ENCODE data around the gene KIAA0753. TPM values are rescaled to one million over a fixed set of nuclear protein-coding genes. Genes with fewer than 3 reads are reported as not detected.

The KIAA0753 gene
- total RNA-seq (10 to 100 TPM; 14.4 to 32.3 (median 20.3) TPM), polyA plus RNA-seq (10 to 100 TPM; 12.1 to 15.4 TPM)
- long read RNA-seq, donor 1, partial matches to known transcripts: 8 of 13 reads
- long read RNA-seq, donor 1, other reads (novel, unspliced or antisense): 5 of 13 reads
- long read RNA-seq, donor 2, partial matches to known transcripts: 110 of 516 reads
- long read RNA-seq, donor 2, other reads (novel, unspliced or antisense): 406 of 516 reads
- long read RNA-seq, donor 3, full-length matches to known transcripts: 4 of 10 reads
- long read RNA-seq, donor 3, partial matches to known transcripts: 4 of 10 reads
- long read RNA-seq, donor 3, other reads (novel, unspliced or antisense): 2 of 10 reads

GRCh38 chr17:6640536-6641246 is at the start of gene KIAA0753, which contains the start of gene TXNDC17:
KIAA0753 (minus strand) TSS chr17:6640711; CDS start chr17:6635103, 5,608 bp downstream.
TXNDC17 (plus strand) TSS chr17:6641060; CDS start chr17:6641083, 23 bp downstream.
- 0 to 1% (median 1%) methylated on average over 34 to 52 of the region's 52 CpGs for WGBS, 3 donors
- DNase-seq: peak; percentile 87 to 94 (median 90)
- Histone ChIP-seq H3K27ac (peak within 1 kb of the TSS; percentile 62 to 66), H3K36me3 (no peaks in the 10 kb centered on the region), H3K27me3 (no peaks in the 10 kb centered on the region), H3K4me1 (ENCODE audit: insufficient read depth) (peaks cover 18% of the 10 kb centered on the region), H3K9me3 (no peaks in the 10 kb centered on the region), H3K4me3 (peak within 1 kb of the TSS; percentile 76)
- intact Hi-C loops (cut with DNase I): no loop called here
- TF ChIP-seq EP300 (IDR thresholded peaks at IDR 0.05) (no peak), POLR2A (IDR thresholded peaks at IDR 0.05) (peak; percentile 37)
- TF ChIP-seq, protein P1, sequence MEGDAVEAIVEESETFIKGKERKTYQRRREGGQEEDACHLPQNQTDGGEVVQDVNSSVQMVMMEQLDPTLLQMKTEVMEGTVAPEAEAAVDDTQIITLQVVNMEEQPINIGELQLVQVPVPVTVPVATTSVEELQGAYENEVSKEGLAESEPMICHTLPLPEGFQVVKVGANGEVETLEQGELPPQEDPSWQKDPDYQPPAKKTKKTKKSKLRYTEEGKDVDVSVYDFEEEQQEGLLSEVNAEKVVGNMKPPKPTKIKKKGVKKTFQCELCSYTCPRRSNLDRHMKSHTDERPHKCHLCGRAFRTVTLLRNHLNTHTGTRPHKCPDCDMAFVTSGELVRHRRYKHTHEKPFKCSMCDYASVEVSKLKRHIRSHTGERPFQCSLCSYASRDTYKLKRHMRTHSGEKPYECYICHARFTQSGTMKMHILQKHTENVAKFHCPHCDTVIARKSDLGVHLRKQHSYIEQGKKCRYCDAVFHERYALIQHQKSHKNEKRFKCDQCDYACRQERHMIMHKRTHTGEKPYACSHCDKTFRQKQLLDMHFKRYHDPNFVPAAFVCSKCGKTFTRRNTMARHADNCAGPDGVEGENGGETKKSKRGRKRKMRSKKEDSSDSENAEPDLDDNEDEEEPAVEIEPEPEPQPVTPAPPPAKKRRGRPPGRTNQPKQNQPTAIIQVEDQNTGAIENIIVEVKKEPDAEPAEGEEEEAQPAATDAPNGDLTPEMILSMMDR (IDR thresholded peaks at IDR 0.05): no peak

DNA sequence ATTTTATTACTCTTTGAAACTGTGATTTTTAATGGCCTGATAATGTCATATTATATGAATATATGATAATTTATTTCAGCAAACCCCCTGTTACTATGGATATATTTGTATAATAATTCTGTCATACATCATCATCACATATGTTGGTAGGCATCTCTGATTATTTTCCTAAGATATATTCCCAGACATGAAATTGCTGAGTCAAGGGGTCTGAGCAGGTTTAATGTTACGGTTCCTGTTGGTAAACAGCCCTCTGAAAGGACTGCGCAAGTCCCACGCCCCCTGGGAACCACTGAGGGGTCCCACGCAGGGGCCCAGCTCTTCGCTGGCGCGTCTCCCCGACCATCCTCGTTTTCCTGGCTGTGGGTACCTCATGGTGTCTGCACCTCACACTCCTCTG is 48.4 kb upstream of the KIAA0753 start:
- Histone ChIP-seq H3K36me3 (no peaks in the 10 kb centered on the region), H3K27me3 (no peaks in the 10 kb centered on the region), H3K4me3 (no peak overlapping the region), H3K27ac (no peak overlapping the region), H3K4me1 (ENCODE audit: insufficient read depth) (no peaks in the 10 kb centered on the region), H3K9me3 (no peaks in the 10 kb centered on the region)
- TF ChIP-seq EP300 (IDR thresholded peaks at IDR 0.05) (no peak), POLR2A (IDR thresholded peaks at IDR 0.05) (no peak)
- TF ChIP-seq, protein P1 (IDR thresholded peaks at IDR 0.05): no peak
- DNase-seq: no peak
- WGBS, 3 donors: 86 to 87% (median 87%) methylated on average over 9 of the region's 9 CpGs
- intact Hi-C loops (cut with DNase I): no loop called here

DNA sequence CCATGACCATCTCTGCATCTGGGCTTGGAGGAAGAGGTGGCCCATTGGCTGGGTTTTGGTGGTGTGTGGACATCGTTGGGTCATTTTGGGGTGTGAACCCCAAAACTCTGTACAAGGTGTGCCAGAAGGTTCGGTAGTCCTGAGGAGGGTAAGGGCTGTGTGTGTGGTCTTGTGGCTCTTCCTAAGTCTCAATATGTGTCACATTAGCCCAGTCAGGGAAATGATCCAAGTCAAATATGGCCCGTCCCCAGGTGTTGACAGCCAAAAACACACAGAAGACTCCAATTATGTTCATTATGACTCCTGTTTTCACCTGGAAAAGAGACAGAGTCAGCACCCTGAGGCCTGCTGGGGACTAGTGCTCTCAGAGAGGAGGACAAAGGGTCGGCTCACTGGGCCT is 45.5 kb upstream of the KIAA0753 start:
- no peaks in the 10 kb centered on the region for H3K36me3 ChIP-seq
- intact Hi-C loops (cut with DNase I): no loop called here
- no peak overlapping the region for H3K27ac ChIP-seq
- no peaks in the 10 kb centered on the region for H3K27me3 ChIP-seq
- no peak for TF ChIP-seq EP300 (IDR thresholded peaks at IDR 0.05)
- TF ChIP-seq, protein P1 (IDR thresholded peaks at IDR 0.05): no peak
- no peak for TF ChIP-seq POLR2A (IDR thresholded peaks at IDR 0.05)
- no peak for DNase-seq
- no peak overlapping the region for H3K4me3 ChIP-seq
- WGBS, 3 donors: 82 to 85% (median 83%) methylated on average over 4 of the region's 4 CpGs
- H3K9me3 ChIP-seq: no peaks in the 10 kb centered on the region
- H3K4me1 ChIP-seq (ENCODE audit: insufficient read depth): no peaks in the 10 kb centered on the region

GRCh38 chr17:6684881-6685767 is 44.6 kb upstream of the KIAA0753 start:
- Histone ChIP-seq H3K9me3 (no peaks in the 10 kb centered on the region), H3K4me3 (no peak overlapping the region), H3K27ac (no peak overlapping the region), H3K36me3 (no peaks in the 10 kb centered on the region), H3K4me1 (ENCODE audit: insufficient read depth) (no peaks in the 10 kb centered on the region), H3K27me3 (no peaks in the 10 kb centered on the region)
- intact Hi-C loops (cut with DNase I): no loop called here
- WGBS, 3 donors: 82 to 88% (median 85%) methylated on average over 14 of the region's 14 CpGs
- TF ChIP-seq, protein P1 (IDR thresholded peaks at IDR 0.05): no peak
- TF ChIP-seq POLR2A (IDR thresholded peaks at IDR 0.05) (no peak), EP300 (IDR thresholded peaks at IDR 0.05) (no peak)
- no peak for DNase-seq
